ENCODE data around the gene PIGH.

- TF ChIP-seq POLR2A (IDR thresholded peaks at IDR 0.05; ENCODE audit: extremely low read depth, insufficient read length) (no peak), CTCF (IDR thresholded peaks at IDR 0.05; ENCODE audit: low read depth, low read length) (no peak)
Observed at GRCh38 chr14:67575684-67576083, 24.4 kb downstream of the PIGH start.
